HCT116 (cell line): ENCODE results near the gene NEU4.

Source experiments
- ATF3 ChIP-seq: IDR thresholded peaks from 2 replicates; pipeline ENCODE4 v1.6.1; 2012
- CTCF ChIP-seq, 3 experiments: fragments of 200-600 bp in 1 of 3; sonication (generic) in 1 of 3; IDR thresholded peaks in 2 of 3; conservative IDR thresholded peaks in 1 of 3; 2 replicates each; pipeline ENCODE4 v1.5.1; 2012 to 2017; ENCODE audit warnings: low read depth in 2 of 3, low read length in 2 of 3, antibody characterized with exemption in 1 of 3, borderline replicate concordance in 1 of 3, control low read depth in 1 of 3, mild to moderate bottlenecking in 1 of 3, mixed read lengths in 1 of 3, mixed run types in 1 of 3, moderate library complexity in 1 of 3; ENCODE audit not compliant: insufficient read depth in 1 of 3
- FOSL1 ChIP-seq: IDR thresholded peaks from 2 replicates; pipeline ENCODE4 v1.6.1; 2012; ENCODE audit warnings: low read depth
- POLR2AphosphoS5 ChIP-seq: IDR thresholded peaks from 2 replicates; pipeline ENCODE4 v1.6.1; 2011; ENCODE audit warnings: mild to moderate bottlenecking, low read depth, low read length, moderate library complexity
- RAD21 ChIP-seq: IDR thresholded peaks from 2 replicates; pipeline ENCODE4 v1.6.1; 2012; ENCODE audit warnings: low read depth, mild to moderate bottlenecking
- REST ChIP-seq: IDR thresholded peaks from 2 replicates; pipeline ENCODE4 v1.6.1; 2012; ENCODE audit warnings: low read depth

GRCh38 chr2:241774419-241775222 is 34.4 kb upstream of the NEU4 start:
- TF ChIP-seq RAD21 = no peak
- TF ChIP-seq CTCF (IDR thresholded peaks at IDR 0.05 in 2 of 3, conservative IDR thresholded peaks at IDR 0.05 in 1 of 3; ENCODE audit: borderline replicate concordance in 1 of 3, insufficient read depth in 1 of 3, low read depth in 2 of 3, low read length in 2 of 3) = no peak
- no peak; the same call in 1 of the 2 replicates for TF ChIP-seq FOSL1
- TF ChIP-seq REST = no peak
- no peak for TF ChIP-seq ATF3
- no peak for TF ChIP-seq POLR2AphosphoS5
